Endothelial cell (in vitro differentiated cells): ENCODE results near the gene VAV2. TPM values are rescaled to one million over a fixed set of nuclear protein-coding genes. Genes with fewer than 3 reads are reported as not detected.
A peak's percentile ranks its signal among the peaks of the same experiment; 100 is the strongest.

Experiments
- DNase-seq: peaks from one replicate; pipeline ENCODE4 v3.0.0; 2021; ENCODE audit warnings: low spot score
- H3K27ac Mint-ChIP-seq: one replicate; pipeline ENCODE4 v1.8.0; 2021; ENCODE audit warnings: mixed read lengths, inconsistent platforms; ENCODE audit not compliant: unreplicated experiment
- H3K27me3 Mint-ChIP-seq: one replicate; pipeline ENCODE4 v1.8.0; 2021; ENCODE audit warnings: mild to moderate bottlenecking, moderate library complexity, mixed read lengths, inconsistent platforms; ENCODE audit not compliant: unreplicated experiment
- H3K36me3 Mint-ChIP-seq: one replicate; pipeline ENCODE4 v1.8.0; 2021; ENCODE audit warnings: mild to moderate bottlenecking, low read depth, mixed read lengths, inconsistent platforms; ENCODE audit not compliant: unreplicated experiment
- H3K4me1 Mint-ChIP-seq: one replicate; pipeline ENCODE4 v1.8.0; 2021; ENCODE audit warnings: mild to moderate bottlenecking, mixed read lengths, inconsistent platforms; ENCODE audit not compliant: unreplicated experiment
- H3K4me3 Mint-ChIP-seq: one replicate; pipeline ENCODE4 v1.8.0; 2021; ENCODE audit warnings: mild to moderate bottlenecking, mixed read lengths, inconsistent platforms; ENCODE audit not compliant: unreplicated experiment
- H3K9me3 Mint-ChIP-seq: one replicate; pipeline ENCODE4 v1.8.0; 2021; ENCODE audit warnings: mixed read lengths, inconsistent platforms; ENCODE audit not compliant: unreplicated experiment
- CTCF ChIP-seq: fragments of 200-600 bp; sonication (generic); IDR thresholded peaks from one replicate; pipeline ENCODE4 v1.5.0; 2021; ENCODE audit warnings: antibody characterized with exemption; ENCODE audit not compliant: unreplicated experiment
- total RNA-seq: library from RNA; stranded (reverse); fragmentation: NEBNext Ultra II Directional; extraction: Animal tissue kit (Norgen Biotek cat#: 25700); gene quantifications from one replicate; pipeline ENCODE4 v1.2.1, GENCODE V29; 2021; ENCODE audit not compliant: unreplicated experiment

VAV2 gene
- total RNA-seq, 1 donor from 2014 or later: 27.2 TPM

GRCh38 chr9:133824802-133825186, 167.3 kb downstream of the VAV2 start:
- H3K4me1 Mint-ChIP-seq: peaks cover 25% of the 10 kb centered on the region
- no peak for TF ChIP-seq CTCF
- no peak overlapping the region for H3K27ac Mint-ChIP-seq

GRCh38 chr9:133824106-133824801, 167.9 kb downstream of the VAV2 start:
- DNase-seq: no peak
- H3K4me3 Mint-ChIP-seq: no peak overlapping the region
- H3K27ac Mint-ChIP-seq: no peak overlapping the region
- no peaks in the 10 kb centered on the region for H3K9me3 Mint-ChIP-seq
- H3K36me3 Mint-ChIP-seq: peaks cover 8% of the 10 kb centered on the region
- H3K27me3 Mint-ChIP-seq: peaks cover 2% of the 10 kb centered on the region
- H3K4me1 Mint-ChIP-seq: peaks cover 25% of the 10 kb centered on the region
- no peak for TF ChIP-seq CTCF

More at GRCh38 chr9:133824802-133825186, 167.3 kb downstream of the VAV2 start:
- Mint-ChIP-seq H3K27me3 (peaks cover 2% of the 10 kb centered on the region), H3K36me3 (peaks cover 13% of the 10 kb centered on the region), H3K4me3 (no peak overlapping the region), H3K9me3 (no peaks in the 10 kb centered on the region)
- DNase-seq: no peak

GRCh38 chr9:133823189-133824105, 168.7 kb downstream of the VAV2 start:
- Mint-ChIP-seq H3K4me1 (peaks cover 25% of the 10 kb centered on the region), H3K4me3 (peak overlapping the region; percentile 34), H3K27ac (peak overlapping the region; percentile 42)

GRCh38 chr9:133822430-133823065, 169.6 kb downstream of the VAV2 start:
- H3K4me1 Mint-ChIP-seq: peaks cover 25% of the 10 kb centered on the region
- H3K9me3 Mint-ChIP-seq: no peaks in the 10 kb centered on the region
- peaks cover 14% of the 10 kb centered on the region for H3K36me3 Mint-ChIP-seq
- no peak overlapping the region for H3K27ac Mint-ChIP-seq
- H3K4me3 Mint-ChIP-seq: peak overlapping the region; percentile 63
- H3K27me3 Mint-ChIP-seq: no peaks in the 10 kb centered on the region
- no peak for DNase-seq
- no peak for TF ChIP-seq CTCF

More at GRCh38 chr9:133823189-133824105, 168.7 kb downstream of the VAV2 start:
- H3K27me3 Mint-ChIP-seq: no peaks in the 10 kb centered on the region
- peaks cover 12% of the 10 kb centered on the region for H3K36me3 Mint-ChIP-seq
- TF ChIP-seq CTCF: no peak
- no peak for DNase-seq
- H3K9me3 Mint-ChIP-seq: no peaks in the 10 kb centered on the region
